Measurements from ENCODE around the gene PPM1H. TPM values are rescaled to one million over a fixed set of nuclear protein-coding genes. Genes with fewer than 3 reads are reported as not detected.

PPM1H gene
- total and polyA plus RNA-seq, 10 of the 15 experiments (the other 5 are each of a cell fraction or from before 2014, with no cell fraction given), result 0.11 to 0.83 (median 0.49) TPM

DNA sequence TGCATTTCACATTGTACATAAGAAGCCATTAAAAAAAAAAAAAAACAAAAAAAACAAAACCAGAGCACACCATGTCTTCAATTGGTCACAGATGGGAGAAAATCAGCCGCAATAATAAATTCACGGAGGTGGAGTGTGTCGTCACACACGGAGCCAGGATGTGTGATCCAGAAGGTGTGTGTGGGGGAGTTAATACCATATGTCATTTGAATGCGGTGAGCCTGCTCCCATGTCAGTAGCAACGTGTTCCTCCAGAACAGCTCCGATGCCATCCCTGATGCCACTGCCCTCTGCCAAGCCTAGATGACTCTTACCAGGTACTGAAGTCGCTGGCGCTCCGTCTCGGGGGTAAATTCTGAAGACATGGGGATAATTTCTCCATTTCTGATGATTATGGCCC lies 197.8 kb downstream of the PPM1H start:
- Histone ChIP-seq H3K9ac (ENCODE audit: control insufficient read depth, insufficient read depth, low read length) (no peak overlapping the region), H2AFZ (ENCODE audit: control insufficient read depth, low read depth, low read length) (no peak overlapping the region), H3K9me3 (replicated peaks; ENCODE audit: control insufficient read depth, insufficient read depth, low read length) (no peaks in the 10 kb centered on the region), H3K27ac (ENCODE audit: control insufficient read depth, insufficient read depth) (no peak overlapping the region), H3K4me3 (no peak overlapping the region), H3K36me3 (ENCODE audit: control insufficient read depth in 2 of 2, insufficient read depth in 2 of 2, low read length in 1 of 2) (no peaks in the 10 kb centered on the region), H3K27me3 (replicated peaks in 1 of 2; ENCODE audit: control insufficient read depth in 2 of 2, insufficient read depth in 2 of 2, low read length in 1 of 2) (no peaks in the 10 kb centered on the region), H3K4me1 (ENCODE audit: control insufficient read depth, insufficient read depth, low read length) (peaks cover under 1% of the 10 kb centered on the region; the same call in 1 of the 2 replicates), H3K4me2 (ENCODE audit: control insufficient read depth, insufficient read depth) (no peak overlapping the region), H4K20me1 (ENCODE audit: control insufficient read depth, insufficient read depth) (no peaks in the 10 kb centered on the region), H3K79me2 (ENCODE audit: control insufficient read depth, insufficient read depth, low read length) (no peaks in the 10 kb centered on the region)
- TF ChIP-seq, protein P1, sequence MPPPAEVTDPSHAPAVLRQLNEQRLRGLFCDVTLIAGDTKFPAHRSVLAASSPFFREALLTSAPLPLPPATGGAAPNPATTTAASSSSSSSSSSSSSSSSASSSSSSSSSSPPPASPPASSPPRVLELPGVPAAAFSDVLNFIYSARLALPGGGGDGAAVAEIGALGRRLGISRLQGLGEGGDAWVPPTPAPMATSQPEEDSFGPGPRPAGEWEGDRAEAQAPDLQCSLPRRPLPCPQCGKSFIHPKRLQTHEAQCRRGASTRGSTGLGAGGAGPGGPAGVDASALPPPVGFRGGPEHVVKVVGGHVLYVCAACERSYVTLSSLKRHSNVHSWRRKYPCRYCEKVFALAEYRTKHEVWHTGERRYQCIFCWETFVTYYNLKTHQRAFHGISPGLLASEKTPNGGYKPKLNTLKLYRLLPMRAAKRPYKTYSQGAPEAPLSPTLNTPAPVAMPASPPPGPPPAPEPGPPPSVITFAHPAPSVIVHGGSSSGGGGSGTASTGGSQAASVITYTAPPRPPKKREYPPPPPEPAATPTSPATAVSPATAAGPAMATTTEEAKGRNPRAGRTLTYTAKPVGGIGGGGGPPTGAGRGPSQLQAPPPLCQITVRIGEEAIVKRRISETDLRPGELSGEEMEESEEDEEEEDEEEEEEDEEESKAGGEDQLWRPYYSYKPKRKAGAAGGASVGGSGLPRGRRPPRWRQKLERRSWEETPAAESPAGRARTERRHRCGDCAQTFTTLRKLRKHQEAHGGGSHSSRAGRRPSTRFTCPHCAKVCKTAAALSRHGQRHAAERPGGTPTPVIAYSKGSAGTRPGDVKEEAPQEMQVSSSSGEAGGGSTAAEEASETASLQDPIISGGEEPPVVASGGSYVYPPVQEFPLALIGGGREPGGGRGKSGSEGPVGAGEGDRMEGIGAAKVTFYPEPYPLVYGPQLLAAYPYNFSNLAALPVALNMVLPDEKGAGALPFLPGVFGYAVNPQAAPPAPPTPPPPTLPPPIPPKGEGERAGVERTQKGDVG (CRISPR knock-in tag; IDR thresholded peaks at IDR 0.05), result no peak
- TF ChIP-seq STAT3 (IDR thresholded peaks at IDR 0.05; ENCODE audit: low read depth, low read length) (no peak), HDAC2 (IDR thresholded peaks at IDR 0.05) (no peak), IKZF1 (conservative IDR thresholded peaks at IDR 0.05) (no peak), ATF7 (IDR thresholded peaks at IDR 0.05; ENCODE audit: low read depth) (no peak), KAT2A (conservative IDR thresholded peaks at IDR 0.05; ENCODE audit: control insufficient read depth, low read depth, low read length) (no peak), PAX8 (IDR thresholded peaks at IDR 0.05) (no peak), NR2F1 (conservative IDR thresholded peaks at IDR 0.05) (no peak), RB1 (IDR thresholded peaks at IDR 0.05; ENCODE audit: borderline replicate concordance) (no peak), MYC (IDR thresholded peaks at IDR 0.05; ENCODE audit: insufficient read depth, insufficient read length, insufficient replicate concordance, low read length, severe bottlenecking) (no peak), NR2C1 (IDR thresholded peaks at IDR 0.05) (no peak)
- TF ChIP-seq, protein P2, sequence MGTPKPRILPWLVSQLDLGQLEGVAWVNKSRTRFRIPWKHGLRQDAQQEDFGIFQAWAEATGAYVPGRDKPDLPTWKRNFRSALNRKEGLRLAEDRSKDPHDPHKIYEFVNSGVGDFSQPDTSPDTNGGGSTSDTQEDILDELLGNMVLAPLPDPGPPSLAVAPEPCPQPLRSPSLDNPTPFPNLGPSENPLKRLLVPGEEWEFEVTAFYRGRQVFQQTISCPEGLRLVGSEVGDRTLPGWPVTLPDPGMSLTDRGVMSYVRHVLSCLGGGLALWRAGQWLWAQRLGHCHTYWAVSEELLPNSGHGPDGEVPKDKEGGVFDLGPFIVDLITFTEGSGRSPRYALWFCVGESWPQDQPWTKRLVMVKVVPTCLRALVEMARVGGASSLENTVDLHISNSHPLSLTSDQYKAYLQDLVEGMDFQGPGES (IDR thresholded peaks at IDR 0.05), result no peak
- TF ChIP-seq, protein P3, sequence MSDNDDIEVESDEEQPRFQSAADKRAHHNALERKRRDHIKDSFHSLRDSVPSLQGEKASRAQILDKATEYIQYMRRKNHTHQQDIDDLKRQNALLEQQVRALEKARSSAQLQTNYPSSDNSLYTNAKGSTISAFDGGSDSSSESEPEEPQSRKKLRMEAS (IDR thresholded peaks at IDR 0.05; ENCODE audit: low read depth, low read length), result no peak
- TF ChIP-seq, protein P4, sequence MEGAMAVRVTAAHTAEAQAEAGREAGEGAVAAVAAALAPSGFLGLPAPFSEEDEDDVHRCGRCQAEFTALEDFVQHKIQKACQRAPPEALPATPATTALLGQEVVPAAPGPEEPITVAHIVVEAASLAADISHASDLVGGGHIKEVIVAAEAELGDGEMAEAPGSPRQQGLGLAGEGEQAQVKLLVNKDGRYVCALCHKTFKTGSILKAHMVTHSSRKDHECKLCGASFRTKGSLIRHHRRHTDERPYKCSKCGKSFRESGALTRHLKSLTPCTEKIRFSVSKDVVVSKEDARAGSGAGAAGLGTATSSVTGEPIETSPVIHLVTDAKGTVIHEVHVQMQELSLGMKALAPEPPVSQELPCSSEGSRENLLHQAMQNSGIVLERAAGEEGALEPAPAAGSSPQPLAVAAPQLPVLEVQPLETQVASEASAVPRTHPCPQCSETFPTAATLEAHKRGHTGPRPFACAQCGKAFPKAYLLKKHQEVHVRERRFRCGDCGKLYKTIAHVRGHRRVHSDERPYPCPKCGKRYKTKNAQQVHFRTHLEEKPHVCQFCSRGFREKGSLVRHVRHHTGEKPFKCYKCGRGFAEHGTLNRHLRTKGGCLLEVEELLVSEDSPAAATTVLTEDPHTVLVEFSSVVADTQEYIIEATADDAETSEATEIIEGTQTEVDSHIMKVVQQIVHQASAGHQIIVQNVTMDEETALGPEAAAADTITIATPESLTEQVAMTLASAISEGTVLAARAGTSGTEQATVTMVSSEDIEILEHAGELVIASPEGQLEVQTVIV (IDR thresholded peaks at IDR 0.05; ENCODE audit: borderline replicate concordance, partially characterized antibody), result no peak
- no TSS peak for BruUV-seq (replicated peaks)
- ChIA-PET SMC1A (ENCODE audit: uncharacterized antibody, unreplicated experiment) (interaction anchor here (0.7 kb wide), 1 partner anchor 28 kb away, joined by 3 read pairs; no protein-coding TSS in a partner anchor), RAD21 (ENCODE audit: unreplicated experiment) (no interaction called here), POLR2A (no interaction called here), CTCF (interaction anchor here (1.8 kb wide), 1 partner anchor 57 kb away, joined by 5 read pairs; no protein-coding TSS in a partner anchor)
- WGBS (ENCODE audit: insufficient coverage, insufficient replicate concordance, low lambda C conversion rate, missing lambda C conversion rate), result 82% methylated on average over 11 of the region's 11 CpGs
- intact Hi-C loops (cut with micrococcal nuclease; ENCODE audit: unreplicated experiment) (no loop called here), in situ Hi-C loops (cut with MboI) (no loop called here)
- FAIRE-seq (no peak), DNase-seq (ENCODE audit: low read depth, low spot score) (no peak), ATAC-seq (no peak)

Measured in GM12878 (cell line).